H1 (cell line): Measurements from ENCODE around the gene MRAP.

ENCODE experiments used
- EZH2 ChIP-seq: fragments of 200-600 bp; sonication (generic); IDR thresholded peaks from 2 replicates; pipeline ENCODE4 v1.7.1; 2012; ENCODE audit warnings: low read depth, mild to moderate bottlenecking, moderate library complexity, low read length, inconsistent platforms; ENCODE audit not compliant: severe bottlenecking
- JUND ChIP-seq: IDR thresholded peaks from 2 replicates; pipeline ENCODE4 v1.6.1; 2011; ENCODE audit warnings: mild to moderate bottlenecking, improper control_type of control experiment, low read length
- POLR2AphosphoS5 ChIP-seq: IDR thresholded peaks from 2 replicates; pipeline ENCODE4 v1.6.1; 2011; ENCODE audit warnings: low read depth, low read length
- RBBP5 ChIP-seq: IDR thresholded peaks from 2 replicates; pipeline ENCODE4 v1.7.1; 2012; ENCODE audit warnings: low read depth, mild to moderate bottlenecking, inconsistent platforms, low read length, moderate library complexity, borderline replicate concordance
- TAF1 ChIP-seq: IDR thresholded peaks from 2 replicates; pipeline ENCODE4 v1.6.1; 2011; ENCODE audit warnings: mild to moderate bottlenecking, low read depth, low read length
- TCF12 ChIP-seq: IDR thresholded peaks from 2 replicates; pipeline ENCODE4 v1.6.1; 2011; ENCODE audit warnings: low read depth, mild to moderate bottlenecking, low read length
- TF ChIP-seq, protein P1 (sequence below), 3 experiments: IDR thresholded peaks; 1 replicate in 2 of 3; 2 replicates in 1 of 3; pipeline versions ENCODE4 v1.5.1 to v1.6.1; 2011; ENCODE audit warnings: low read length in 3 of 3, mild to moderate bottlenecking in 3 of 3, inconsistent platforms in 2 of 3, low read depth in 1 of 3, moderate library complexity in 1 of 3; ENCODE audit not compliant: insufficient read depth in 1 of 3; ENCODE audit errors: control extremely low read depth in 1 of 3
- TF ChIP-seq, protein P2 (sequence below): IDR thresholded peaks from 2 replicates; pipeline ENCODE4 v1.6.1; 2011; ENCODE audit warnings: low read depth, mild to moderate bottlenecking, low read length; ENCODE audit not compliant: insufficient read depth

DNA sequence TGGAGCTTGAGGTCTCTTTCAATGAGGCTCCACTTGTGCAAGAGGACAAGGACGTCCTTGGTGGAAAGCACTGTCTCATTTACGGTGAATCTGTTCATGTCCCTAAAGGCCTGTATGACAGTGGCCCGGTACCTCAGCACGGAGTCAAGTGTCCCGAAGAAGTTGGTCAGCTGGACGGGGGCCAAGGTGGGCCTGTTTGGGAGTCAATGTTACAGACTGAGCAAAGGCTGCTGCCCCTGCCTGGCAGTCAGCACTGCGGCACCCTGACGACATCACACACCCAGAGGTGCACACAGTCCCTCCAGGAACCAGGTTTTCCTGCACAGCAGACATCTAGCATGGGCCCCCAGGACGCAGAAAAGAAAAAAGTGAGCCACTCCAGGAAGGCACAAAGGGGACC is 19.1 kb downstream of the MRAP start:
- TF ChIP-seq TAF1 = no peak
- TF ChIP-seq, protein P1, sequence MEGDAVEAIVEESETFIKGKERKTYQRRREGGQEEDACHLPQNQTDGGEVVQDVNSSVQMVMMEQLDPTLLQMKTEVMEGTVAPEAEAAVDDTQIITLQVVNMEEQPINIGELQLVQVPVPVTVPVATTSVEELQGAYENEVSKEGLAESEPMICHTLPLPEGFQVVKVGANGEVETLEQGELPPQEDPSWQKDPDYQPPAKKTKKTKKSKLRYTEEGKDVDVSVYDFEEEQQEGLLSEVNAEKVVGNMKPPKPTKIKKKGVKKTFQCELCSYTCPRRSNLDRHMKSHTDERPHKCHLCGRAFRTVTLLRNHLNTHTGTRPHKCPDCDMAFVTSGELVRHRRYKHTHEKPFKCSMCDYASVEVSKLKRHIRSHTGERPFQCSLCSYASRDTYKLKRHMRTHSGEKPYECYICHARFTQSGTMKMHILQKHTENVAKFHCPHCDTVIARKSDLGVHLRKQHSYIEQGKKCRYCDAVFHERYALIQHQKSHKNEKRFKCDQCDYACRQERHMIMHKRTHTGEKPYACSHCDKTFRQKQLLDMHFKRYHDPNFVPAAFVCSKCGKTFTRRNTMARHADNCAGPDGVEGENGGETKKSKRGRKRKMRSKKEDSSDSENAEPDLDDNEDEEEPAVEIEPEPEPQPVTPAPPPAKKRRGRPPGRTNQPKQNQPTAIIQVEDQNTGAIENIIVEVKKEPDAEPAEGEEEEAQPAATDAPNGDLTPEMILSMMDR (IDR thresholded peaks at IDR 0.05; ENCODE audit: control extremely low read depth in 1 of 3, insufficient read depth in 1 of 3, low read depth in 1 of 3, low read length in 3 of 3) = no peak
- no peak for TF ChIP-seq POLR2AphosphoS5
- no peak for TF ChIP-seq JUND
- TF ChIP-seq, protein P2, sequence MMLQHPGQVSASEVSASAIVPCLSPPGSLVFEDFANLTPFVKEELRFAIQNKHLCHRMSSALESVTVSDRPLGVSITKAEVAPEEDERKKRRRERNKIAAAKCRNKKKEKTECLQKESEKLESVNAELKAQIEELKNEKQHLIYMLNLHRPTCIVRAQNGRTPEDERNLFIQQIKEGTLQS = no peak
- TF ChIP-seq EZH2 = no peak
- no peak for TF ChIP-seq RBBP5
- TF ChIP-seq TCF12 = no peak
